ENCODE measurements around the gene SPATS2L. TPM values are rescaled to one million over a fixed set of nuclear protein-coding genes. Genes with fewer than 3 reads are reported as not detected.

Gene SPATS2L
- polyA plus RNA-seq, 1 of the 3 experiments (the other 2 are of a cell fraction), result 86.8 TPM

- TF ChIP-seq ZBTB33 (IDR thresholded peaks at IDR 0.05; ENCODE audit: borderline replicate concordance, low read depth) (no peak), RCOR1 (IDR thresholded peaks at IDR 0.05; ENCODE audit: low read length) (no peak), NRF1 (IDR thresholded peaks at IDR 0.05; ENCODE audit: low read depth, low read length) (no peak), NFIC (IDR thresholded peaks at IDR 0.05; ENCODE audit: borderline replicate concordance) (no peak), USF1 (IDR thresholded peaks at IDR 0.05; ENCODE audit: borderline replicate concordance, low read depth) (no peak), ELF1 (IDR thresholded peaks at IDR 0.05) (no peak), GATA2 (CRISPR knock-in tag; IDR thresholded peaks at IDR 0.05) (no peak), JUND (IDR thresholded peaks at IDR 0.05) (peak; percentile 28; the same call in 1 of the 2 replicates), EP300 (IDR thresholded peaks at IDR 0.05; ENCODE audit: borderline replicate concordance in 1 of 2, low read depth in 1 of 2, low read length in 1 of 2) (peak in 1 of 2 experiments; percentile 35; a peak in 1 of 4 replicates), TCF12 (IDR thresholded peaks at IDR 0.05) (no peak), CTCF (IDR thresholded peaks at IDR 0.05) (no peak), FOXM1 (IDR thresholded peaks at IDR 0.05; ENCODE audit: low read depth) (no peak), FOXJ3 (CRISPR knock-in tag; IDR thresholded peaks at IDR 0.05) (no peak), TAF1 (IDR thresholded peaks at IDR 0.05; ENCODE audit: borderline replicate concordance, low read depth, low read length) (no peak), POLR2AphosphoS5 (IDR thresholded peaks at IDR 0.05; ENCODE audit: low read depth, low read length) (no peak)
Observed at GRCh38 chr2:200442471-200442870, 136.0 kb downstream of the SPATS2L start (continued).

- H3K27me3 ChIP-seq (ENCODE audit: insufficient read depth), result no peaks in the 10 kb centered on the region
- H3F3A ChIP-seq (replicated peaks; ENCODE audit: insufficient read depth), result peaks cover 5% of the 10 kb centered on the region
- WGBS (ENCODE audit: low lambda C conversion rate), result 82% methylated on average over 5 of the region's 5 CpGs
- H3K27ac ChIP-seq (ENCODE audit: low read depth in 2 of 2, low read length in 1 of 2), result no peak overlapping the region; a peak in 1 of 4 replicates
- no peaks in the 10 kb centered on the region for H3K79me2 ChIP-seq (ENCODE audit: insufficient read depth)
- H3K9ac ChIP-seq, result no peak overlapping the region
- H3K36me3 ChIP-seq (replicated peaks in 1 of 2; ENCODE audit: control insufficient read depth in 1 of 2, insufficient read depth in 2 of 2, low read length in 1 of 2), result peaks cover 20 to 78% of the 10 kb centered on the region in 2 experiments
- H2AFZ ChIP-seq (ENCODE audit: low read depth), result no peak overlapping the region
- no peak for DNase-seq
- no peak overlapping the region for H3K4me3 ChIP-seq (ENCODE audit: low read depth in 2 of 2, low read length in 1 of 2)
- ChIA-PET CTCF (interaction anchor here (0.6 to 1.4 kb wide), 3 partner anchors 20 to 458 kb away, joined by 3 read pairs; no protein-coding TSS in a partner anchor), POLR2A (no interaction called here)
- no peak overlapping the region for H3K4me2 ChIP-seq
- H3K4me1 ChIP-seq (ENCODE audit: control insufficient read depth in 1 of 2, insufficient read depth in 2 of 2, low read depth in 1 of 2, low read length in 1 of 2), result peaks cover 10% of the 10 kb centered on the region in 2 experiments
- no peaks in the 10 kb centered on the region for H3K9me2 ChIP-seq
- no peaks in the 10 kb centered on the region for H4K20me1 ChIP-seq (ENCODE audit: insufficient read depth)
- no peaks in the 10 kb centered on the region for H3K9me3 ChIP-seq
- TF ChIP-seq MEF2A (IDR thresholded peaks at IDR 0.05; ENCODE audit: borderline replicate concordance, low read depth), result no peak
- no peak for TF ChIP-seq FOSL2 (IDR thresholded peaks at IDR 0.05; ENCODE audit: borderline replicate concordance, low read depth)
- TF ChIP-seq REST (IDR thresholded peaks at IDR 0.05; ENCODE audit: low read depth, low read length), result no peak
- no peak for TF ChIP-seq CTCF (IDR thresholded peaks at IDR 0.05)
- TF ChIP-seq IRF3 (IDR thresholded peaks at IDR 0.05; ENCODE audit: low read depth, low read length), result no peak
- no peak for TF ChIP-seq TAF1 (IDR thresholded peaks at IDR 0.05; ENCODE audit: borderline replicate concordance, low read depth, low read length)
- no peak for TF ChIP-seq RFX5 (IDR thresholded peaks at IDR 0.05; ENCODE audit: low read length)
- TF ChIP-seq RAD21 (IDR thresholded peaks at IDR 0.05; ENCODE audit: low read length), result no peak
Observed at GRCh38 chr2:200443376-200443775, 136.9 kb downstream of the SPATS2L start.
